ENCODE data around the gene GLO1. TPM values are rescaled to one million over a fixed set of nuclear protein-coding genes. Genes with fewer than 3 reads are reported as not detected.

GLO1 gene
- total RNA-seq, 1 donor from 2014 or later = 80.8 TPM

DNA sequence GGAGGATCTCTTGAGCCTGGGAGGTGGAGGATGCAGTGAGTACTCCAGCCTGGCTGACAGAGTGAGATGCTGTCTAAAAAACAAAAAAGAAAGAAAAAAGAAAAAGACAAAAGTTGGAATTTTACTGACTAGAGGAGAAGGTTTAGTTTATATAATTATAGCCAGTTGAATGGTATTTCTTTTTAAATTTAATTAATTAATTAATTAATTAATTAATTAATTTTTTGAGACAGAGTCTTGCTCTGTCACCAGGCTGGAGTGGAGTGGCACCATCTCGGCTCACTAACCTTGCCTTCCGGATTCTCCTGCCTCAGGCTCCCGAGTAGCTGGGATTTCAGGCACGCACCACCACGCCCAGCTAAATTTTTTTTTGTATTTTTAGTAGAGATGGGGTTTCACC, 20.8 kb upstream of the GLO1 start:
- H3K36me3 Mint-ChIP-seq (ENCODE audit: unreplicated experiment) = no peaks in the 10 kb centered on the region
- peaks cover 10% of the 10 kb centered on the region for H3K4me1 Mint-ChIP-seq (ENCODE audit: unreplicated experiment)
- H3K9me3 Mint-ChIP-seq (ENCODE audit: unreplicated experiment) = no peaks in the 10 kb centered on the region
- peaks cover 13% of the 10 kb centered on the region for H3K27me3 Mint-ChIP-seq (ENCODE audit: unreplicated experiment)
- no peak overlapping the region for H3K27ac Mint-ChIP-seq (ENCODE audit: unreplicated experiment)
- DNase-seq (ENCODE audit: extremely low spot score, unreplicated experiment) = no peak
- no peak overlapping the region for H3K4me3 Mint-ChIP-seq (ENCODE audit: unreplicated experiment)
- TF ChIP-seq, protein P1, sequence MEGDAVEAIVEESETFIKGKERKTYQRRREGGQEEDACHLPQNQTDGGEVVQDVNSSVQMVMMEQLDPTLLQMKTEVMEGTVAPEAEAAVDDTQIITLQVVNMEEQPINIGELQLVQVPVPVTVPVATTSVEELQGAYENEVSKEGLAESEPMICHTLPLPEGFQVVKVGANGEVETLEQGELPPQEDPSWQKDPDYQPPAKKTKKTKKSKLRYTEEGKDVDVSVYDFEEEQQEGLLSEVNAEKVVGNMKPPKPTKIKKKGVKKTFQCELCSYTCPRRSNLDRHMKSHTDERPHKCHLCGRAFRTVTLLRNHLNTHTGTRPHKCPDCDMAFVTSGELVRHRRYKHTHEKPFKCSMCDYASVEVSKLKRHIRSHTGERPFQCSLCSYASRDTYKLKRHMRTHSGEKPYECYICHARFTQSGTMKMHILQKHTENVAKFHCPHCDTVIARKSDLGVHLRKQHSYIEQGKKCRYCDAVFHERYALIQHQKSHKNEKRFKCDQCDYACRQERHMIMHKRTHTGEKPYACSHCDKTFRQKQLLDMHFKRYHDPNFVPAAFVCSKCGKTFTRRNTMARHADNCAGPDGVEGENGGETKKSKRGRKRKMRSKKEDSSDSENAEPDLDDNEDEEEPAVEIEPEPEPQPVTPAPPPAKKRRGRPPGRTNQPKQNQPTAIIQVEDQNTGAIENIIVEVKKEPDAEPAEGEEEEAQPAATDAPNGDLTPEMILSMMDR (IDR thresholded peaks at IDR 0.05) = no peak

DNA sequence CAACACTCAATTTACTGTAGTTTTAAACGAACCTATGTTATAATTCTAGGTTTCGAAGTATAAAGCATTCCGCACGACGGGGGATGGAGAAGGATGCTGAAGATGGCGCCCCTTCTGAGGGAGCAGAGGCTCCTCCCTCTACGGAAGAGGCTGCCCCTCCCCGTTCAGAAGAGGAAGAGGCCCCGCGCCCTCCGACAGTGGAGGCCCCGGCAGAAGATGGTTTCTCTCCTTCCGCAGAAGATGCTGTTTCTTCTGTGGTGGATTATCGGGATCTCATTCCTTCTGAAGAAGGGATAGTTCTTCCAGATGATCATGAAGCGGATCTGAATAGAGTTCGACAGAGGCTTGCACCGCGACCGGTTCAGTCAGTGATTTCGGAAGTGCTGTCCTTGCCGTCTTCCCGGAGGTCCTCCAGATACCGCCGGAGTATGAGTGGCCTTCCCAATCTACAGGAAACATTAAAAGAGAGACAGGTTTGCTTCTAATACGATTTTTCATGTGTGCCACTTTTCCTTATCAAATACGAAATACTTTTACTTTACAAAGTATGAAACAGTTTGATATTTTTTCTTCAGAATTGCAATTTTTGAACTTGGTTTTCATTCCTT, 19.9 kb upstream of the GLO1 start:
- no peak overlapping the region for H3K27ac Mint-ChIP-seq (ENCODE audit: unreplicated experiment)
- no peak overlapping the region for H3K4me3 Mint-ChIP-seq (ENCODE audit: unreplicated experiment)
- peaks cover 15% of the 10 kb centered on the region for H3K27me3 Mint-ChIP-seq (ENCODE audit: unreplicated experiment)
- TF ChIP-seq, protein P1 (IDR thresholded peaks at IDR 0.05) = no peak
- DNase-seq (ENCODE audit: extremely low spot score, unreplicated experiment) = no peak
- peaks cover 10% of the 10 kb centered on the region for H3K4me1 Mint-ChIP-seq (ENCODE audit: unreplicated experiment)
- H3K36me3 Mint-ChIP-seq (ENCODE audit: unreplicated experiment) = no peaks in the 10 kb centered on the region
- no peaks in the 10 kb centered on the region for H3K9me3 Mint-ChIP-seq (ENCODE audit: unreplicated experiment)

DNA sequence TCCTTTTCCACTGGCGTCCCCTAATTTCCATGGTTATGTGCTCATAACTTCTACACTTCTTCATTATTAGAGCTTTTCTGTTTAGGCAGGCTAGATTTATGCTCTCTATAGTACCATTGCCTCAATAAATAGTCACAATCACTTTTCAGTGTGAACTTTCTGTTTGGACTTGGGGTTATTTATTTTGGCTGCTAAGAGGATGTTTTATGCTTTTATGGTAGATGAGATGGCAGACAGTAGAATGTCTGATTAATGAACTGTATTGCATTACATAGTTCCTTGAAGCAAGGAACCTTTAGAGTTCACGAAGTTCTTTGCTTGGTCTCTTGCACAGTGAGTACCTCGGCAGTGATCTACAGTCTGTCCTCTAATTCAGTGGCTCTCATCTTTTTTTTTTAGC, 19.1 kb upstream of the GLO1 start:
- Mint-ChIP-seq H3K4me1 (ENCODE audit: unreplicated experiment) (peaks cover 10% of the 10 kb centered on the region), H3K9me3 (ENCODE audit: unreplicated experiment) (no peaks in the 10 kb centered on the region), H3K4me3 (ENCODE audit: unreplicated experiment) (no peak overlapping the region), H3K27me3 (ENCODE audit: unreplicated experiment) (peaks cover 15% of the 10 kb centered on the region), H3K27ac (ENCODE audit: unreplicated experiment) (no peak overlapping the region), H3K36me3 (ENCODE audit: unreplicated experiment) (no peaks in the 10 kb centered on the region)
- DNase-seq (ENCODE audit: extremely low spot score, unreplicated experiment) = no peak
- TF ChIP-seq, protein P1 (IDR thresholded peaks at IDR 0.05) = no peak

DNA sequence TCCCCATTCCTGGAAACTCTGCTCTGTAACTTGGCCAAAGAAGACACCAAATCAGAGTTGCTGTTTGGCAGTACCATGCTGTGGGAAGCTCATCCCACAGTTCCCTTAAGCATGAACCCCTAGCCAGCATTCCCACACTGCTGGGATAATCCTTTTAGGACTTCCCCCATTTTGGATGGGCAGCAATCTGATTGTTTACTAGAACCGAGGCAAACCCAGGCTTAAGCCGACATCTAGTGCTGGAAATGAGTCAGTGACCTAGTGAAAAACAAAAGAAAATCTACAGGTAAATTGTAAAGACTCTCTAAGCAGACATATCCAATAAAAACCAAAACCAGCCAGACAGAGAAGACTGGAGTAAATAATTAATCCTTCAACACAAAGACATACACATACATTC, 17.4 kb upstream of the GLO1 start:
- no peaks in the 10 kb centered on the region for H3K9me3 Mint-ChIP-seq (ENCODE audit: unreplicated experiment)
- no peaks in the 10 kb centered on the region for H3K36me3 Mint-ChIP-seq (ENCODE audit: unreplicated experiment)
- H3K27ac Mint-ChIP-seq (ENCODE audit: unreplicated experiment) = no peak overlapping the region
- H3K4me3 Mint-ChIP-seq (ENCODE audit: unreplicated experiment) = no peak overlapping the region
- DNase-seq (ENCODE audit: extremely low spot score, unreplicated experiment) = no peak
- TF ChIP-seq, protein P1 (IDR thresholded peaks at IDR 0.05) = no peak
- peaks cover 8% of the 10 kb centered on the region for H3K4me1 Mint-ChIP-seq (ENCODE audit: unreplicated experiment)
- H3K27me3 Mint-ChIP-seq (ENCODE audit: unreplicated experiment) = peaks cover 23% of the 10 kb centered on the region

DNA sequence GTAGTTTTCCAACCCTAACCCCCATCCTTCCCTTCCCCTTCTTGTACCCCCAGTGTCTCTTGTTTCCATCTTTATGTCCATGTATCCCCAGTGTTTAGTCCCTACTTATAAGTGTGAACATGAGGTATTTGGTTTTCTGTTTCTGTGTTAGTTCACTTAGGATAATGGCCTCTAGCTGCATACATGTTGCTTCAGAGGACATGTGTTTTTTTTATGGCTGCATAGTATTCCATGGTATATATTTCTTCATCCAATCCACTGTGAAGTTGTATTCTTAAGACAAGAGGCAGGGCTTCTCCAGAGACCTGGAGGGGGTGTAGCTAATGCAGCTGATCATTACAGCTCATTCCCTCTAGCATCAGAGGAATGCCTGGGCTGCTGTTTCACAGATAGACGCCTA, 16.4 kb upstream of the GLO1 start:
- Mint-ChIP-seq H3K4me1 (ENCODE audit: unreplicated experiment) (peaks cover 8% of the 10 kb centered on the region), H3K36me3 (ENCODE audit: unreplicated experiment) (no peaks in the 10 kb centered on the region), H3K4me3 (ENCODE audit: unreplicated experiment) (no peak overlapping the region), H3K27ac (ENCODE audit: unreplicated experiment) (no peak overlapping the region), H3K9me3 (ENCODE audit: unreplicated experiment) (no peaks in the 10 kb centered on the region), H3K27me3 (ENCODE audit: unreplicated experiment) (peaks cover 23% of the 10 kb centered on the region)
- TF ChIP-seq, protein P1 (IDR thresholded peaks at IDR 0.05) = no peak
- no peak for DNase-seq (ENCODE audit: extremely low spot score, unreplicated experiment)

Measured in osteocyte (in vitro differentiated cells).